Epithelial cell of esophagus (primary cell): Measurements from ENCODE around the gene ABCA4.

Experiments used
- DNase-seq: peaks from one replicate; pipeline ENCODE4 v3.0.0; 2010; ENCODE audit warnings: low read depth
- H3K4me3 ChIP-seq: 2 replicates; pipeline ENCODE4 v1.5.1; 2011; ENCODE audit warnings: mild to moderate bottlenecking, low read length, control low read depth
- CTCF ChIP-seq: IDR thresholded peaks from 2 replicates; pipeline ENCODE4 v1.5.1; 2011; ENCODE audit warnings: low read depth, mild to moderate bottlenecking, low read length, control low read depth, inconsistent platforms; ENCODE audit not compliant: insufficient read depth; ENCODE audit errors: missing control alignments

ABCA4 gene

DNA sequence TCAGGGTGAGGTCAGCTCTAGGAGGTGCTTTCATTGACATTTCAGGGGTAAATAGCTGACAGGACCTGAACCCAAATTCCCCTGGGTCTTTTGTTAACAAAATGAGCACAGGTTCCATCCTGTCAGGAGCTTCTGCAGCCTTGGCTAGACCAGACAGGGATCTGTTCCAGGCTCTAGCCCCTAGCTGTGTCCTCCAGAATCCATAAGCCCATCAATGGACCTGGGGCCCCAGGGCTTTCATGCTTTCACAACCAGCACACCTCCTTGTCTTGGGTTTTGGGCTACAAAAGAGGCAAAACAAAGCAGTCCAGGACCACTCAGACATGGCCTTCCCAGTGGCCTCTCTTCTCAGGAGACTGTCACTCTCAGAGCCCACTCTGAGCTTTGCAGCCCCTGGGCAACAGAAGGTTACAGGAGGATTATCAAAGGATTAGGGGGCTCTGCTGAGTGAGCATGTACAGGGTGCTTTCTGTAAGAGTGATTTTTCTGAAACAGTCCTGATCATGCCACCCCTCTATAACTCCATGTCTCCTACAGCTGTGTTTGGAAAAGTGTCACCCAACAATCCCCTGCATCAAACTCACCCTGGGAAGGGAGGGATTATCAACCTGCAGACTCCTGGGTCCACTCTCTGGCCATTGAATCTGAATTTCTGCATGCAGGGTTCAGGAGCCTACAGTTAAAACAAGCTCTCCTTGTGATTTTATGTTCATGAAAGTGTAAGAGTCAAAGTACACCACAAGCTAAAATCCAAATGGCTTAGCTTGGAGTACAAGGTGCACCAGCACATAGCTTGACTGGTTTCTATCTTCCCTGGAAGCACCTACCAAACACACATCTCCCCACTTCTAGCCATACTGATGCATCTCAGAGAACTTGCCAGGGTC, 144.0 kb downstream of the ABCA4 start:
- DNase-seq = no peak
- no peak overlapping the region for H3K4me3 ChIP-seq
- no peak for TF ChIP-seq CTCF

DNA sequence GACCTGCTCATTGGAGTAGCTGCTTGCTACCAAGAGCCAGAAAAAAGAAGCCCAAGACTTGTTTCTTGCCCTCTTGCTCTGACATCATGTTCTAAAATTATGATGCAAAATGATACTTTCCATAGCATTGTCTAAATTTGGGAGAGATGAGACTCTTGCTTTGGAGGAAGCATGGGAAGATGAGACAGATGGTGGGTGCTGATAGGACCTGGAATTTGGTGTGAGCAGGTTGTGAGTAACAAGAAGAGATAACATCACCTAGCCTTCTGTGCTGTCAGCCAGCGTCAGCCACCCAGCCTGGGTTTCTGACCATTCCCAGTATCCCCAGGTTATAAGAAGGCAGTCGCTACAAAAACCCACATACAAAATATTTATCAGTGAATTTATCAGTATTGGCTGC, 144.7 kb downstream of the ABCA4 start:
- no peak overlapping the region for H3K4me3 ChIP-seq
- no peak for TF ChIP-seq CTCF
- no peak for DNase-seq

DNA sequence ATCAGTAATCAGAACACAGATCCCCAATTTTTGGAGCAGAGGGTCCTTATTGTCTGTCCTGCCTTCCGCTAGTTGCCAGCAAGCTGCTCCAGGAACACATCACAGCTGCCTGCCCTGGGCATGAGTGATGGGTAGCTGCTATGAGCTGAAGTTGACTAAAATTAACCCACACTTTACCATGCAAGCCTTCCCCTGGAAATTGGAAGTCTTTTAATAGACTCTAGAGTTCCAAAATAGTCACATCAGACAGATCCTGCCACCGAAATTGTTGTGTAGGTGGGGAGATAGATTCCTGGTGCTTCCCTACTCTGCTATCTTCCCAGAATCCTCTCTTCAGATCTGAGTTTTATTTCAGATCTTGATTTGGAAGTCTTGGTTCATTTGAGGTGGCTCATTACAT, 148.6 kb downstream of the ABCA4 start:
- no peak for TF ChIP-seq CTCF
- H3K4me3 ChIP-seq = no peak overlapping the region
- no peak for DNase-seq

DNA sequence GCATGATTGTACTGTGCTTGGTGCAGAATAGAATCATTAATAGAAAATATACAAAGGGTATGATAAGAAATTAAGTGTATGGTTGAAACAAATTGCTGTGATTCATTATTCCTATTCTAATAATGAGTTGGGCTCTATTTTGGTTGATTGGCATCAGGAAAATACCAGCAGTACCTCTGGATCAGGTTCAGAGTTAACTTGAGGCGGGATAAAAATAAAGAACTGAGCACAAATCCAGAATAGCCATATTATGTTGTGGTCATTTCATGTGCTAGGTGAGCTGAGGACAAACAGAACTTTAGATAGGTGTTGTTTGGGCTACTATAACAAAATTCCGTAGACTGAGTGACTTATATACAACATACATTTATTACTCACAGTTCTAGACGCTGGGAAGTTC, 151.1 kb downstream of the ABCA4 start:
- no peak for DNase-seq
- TF ChIP-seq CTCF = no peak
- no peak overlapping the region for H3K4me3 ChIP-seq

DNA sequence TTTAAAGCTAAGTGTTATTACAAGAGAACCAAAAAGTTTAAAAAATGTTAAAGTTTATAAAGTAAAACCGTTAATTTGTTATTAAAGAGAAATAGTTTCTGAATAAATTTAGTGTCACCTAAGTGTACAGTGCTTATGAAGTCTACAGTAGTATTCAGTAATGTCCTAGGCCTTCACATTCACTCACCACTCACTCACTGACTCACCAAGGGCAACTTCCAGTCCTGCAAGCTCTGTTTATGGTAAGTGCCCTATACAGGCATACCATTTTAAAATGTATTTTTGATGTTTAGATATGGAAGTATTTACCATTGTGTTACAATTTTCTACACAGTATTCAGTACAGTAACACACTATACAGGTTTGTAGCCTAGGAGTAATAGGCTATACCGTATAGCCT, 151.6 kb downstream of the ABCA4 start:
- no peak for TF ChIP-seq CTCF
- no peak overlapping the region for H3K4me3 ChIP-seq
- peak; percentile 77 for DNase-seq

GRCh38 chr1:93967306-93967705, 153.6 kb downstream of the ABCA4 start:
- no peak overlapping the region for H3K4me3 ChIP-seq
- TF ChIP-seq CTCF = no peak
- no peak for DNase-seq

DNA sequence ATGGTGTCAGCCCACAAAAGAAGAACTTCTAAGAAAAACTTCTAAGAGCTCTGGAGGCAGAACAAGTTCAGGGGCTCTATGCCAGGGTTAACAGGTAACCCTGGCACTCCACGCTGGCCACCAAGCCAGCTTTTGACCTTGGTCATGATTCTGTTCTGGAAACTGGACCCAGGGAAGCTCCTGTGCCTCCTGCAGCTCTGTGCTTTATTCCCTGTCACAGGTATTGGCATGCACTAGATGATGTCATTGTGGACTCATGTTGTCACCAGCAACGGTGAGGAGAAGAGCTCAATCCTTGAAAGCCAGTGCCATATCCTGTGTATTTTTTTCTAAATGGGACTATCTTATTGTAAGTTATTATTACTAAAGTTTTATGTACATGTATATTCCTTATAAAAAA, 155.1 kb downstream of the ABCA4 start:
- no peak for TF ChIP-seq CTCF
- peak; percentile 68 for DNase-seq
- H3K4me3 ChIP-seq = no peak overlapping the region
